Measurements from ENCODE around the gene MYO15B. TPM values are rescaled to one million over a fixed set of nuclear protein-coding genes. Genes with fewer than 3 reads are reported as not detected.

MYO15B gene
- total RNA-seq: 2.4 and 3.6 TPM in 2 replicates

DNA sequence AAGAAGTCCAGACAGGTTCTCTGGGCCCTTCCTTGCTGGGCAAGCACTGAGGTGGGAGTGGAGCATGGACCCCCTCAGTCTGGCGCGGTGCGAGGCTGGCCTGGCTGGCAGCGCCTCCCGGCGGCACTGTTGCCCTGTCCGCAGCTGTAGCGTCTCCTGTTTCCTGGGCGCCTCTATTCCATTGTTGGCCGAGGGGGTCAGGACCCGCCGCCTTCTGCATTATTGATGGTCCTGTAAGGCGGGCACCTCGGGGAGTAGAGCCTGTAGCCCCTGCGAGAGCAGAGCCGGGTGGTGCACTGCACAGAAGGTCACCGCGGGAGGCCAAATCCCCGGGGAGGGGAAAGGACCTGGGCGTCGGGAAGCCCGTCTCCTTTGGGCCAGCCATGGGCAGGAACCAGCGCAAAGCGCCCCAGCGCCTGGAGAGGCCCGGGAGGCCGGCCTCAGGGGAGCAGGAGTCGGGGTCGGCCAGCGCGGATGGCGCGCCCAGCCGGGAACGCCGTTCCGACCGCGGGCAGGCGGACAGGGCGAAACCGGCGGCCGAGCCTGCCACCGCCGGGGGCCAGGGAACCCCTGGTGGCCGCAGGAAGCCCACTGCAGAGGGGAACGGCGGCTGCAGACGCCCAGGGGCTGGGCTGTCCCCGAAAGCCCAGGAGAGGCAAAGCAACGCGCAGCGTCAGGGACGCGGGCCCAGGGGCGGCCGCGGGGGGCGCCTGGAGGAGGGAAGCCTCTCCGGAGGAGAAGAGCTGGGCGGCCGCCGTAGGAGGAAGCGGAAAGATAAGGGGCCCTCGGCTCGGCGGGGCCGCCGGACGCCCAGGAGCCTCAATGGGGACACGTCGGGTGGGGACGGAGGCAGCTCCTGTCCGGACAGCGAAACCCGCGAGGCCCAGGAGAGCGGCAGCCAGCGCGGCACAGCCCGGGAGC, at the start of gene MYO15B:
TSS of gene MYO15B (plus strand) at position 126 of the 921 bp plus-strand sequence. CDS start at position 384, 258 bp downstream.

DNA sequence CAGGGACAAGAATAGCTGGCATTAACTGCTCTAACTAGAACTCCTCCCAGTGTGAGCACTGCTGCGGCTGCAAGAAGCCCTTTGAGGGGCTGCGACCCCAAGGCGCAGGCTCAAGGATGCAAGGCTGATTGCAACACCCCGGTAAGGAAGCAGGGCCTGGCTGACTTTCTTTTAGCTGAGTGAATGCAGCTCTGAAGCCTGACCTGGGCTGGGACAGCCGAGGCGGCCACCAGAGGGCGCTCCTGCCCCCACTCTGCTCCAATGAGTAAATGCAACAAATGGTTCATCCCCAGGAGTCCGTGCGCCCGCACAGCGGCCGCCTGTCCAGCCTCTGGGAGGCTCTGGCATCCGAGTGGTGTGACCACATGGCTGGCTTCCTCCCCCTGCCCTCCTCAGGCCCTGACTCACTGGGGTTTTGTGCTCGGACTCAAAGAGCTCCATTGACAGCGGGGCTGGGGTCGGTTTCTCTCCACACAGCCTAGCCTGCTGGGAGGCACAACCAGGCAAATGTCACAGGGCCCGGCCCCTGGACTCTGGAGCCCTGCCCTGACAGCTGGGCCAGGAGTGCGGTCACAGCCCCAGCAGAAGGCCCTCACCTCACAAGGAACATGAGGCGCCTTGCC, 45.4 kb downstream of the MYO15B start, which contains the start of gene SMIM5:
TSS of gene SMIM5 (plus strand) at position 572 of the 623 bp plus-strand sequence. CDS start 6,768 bp downstream, outside the sequence.

DNA sequence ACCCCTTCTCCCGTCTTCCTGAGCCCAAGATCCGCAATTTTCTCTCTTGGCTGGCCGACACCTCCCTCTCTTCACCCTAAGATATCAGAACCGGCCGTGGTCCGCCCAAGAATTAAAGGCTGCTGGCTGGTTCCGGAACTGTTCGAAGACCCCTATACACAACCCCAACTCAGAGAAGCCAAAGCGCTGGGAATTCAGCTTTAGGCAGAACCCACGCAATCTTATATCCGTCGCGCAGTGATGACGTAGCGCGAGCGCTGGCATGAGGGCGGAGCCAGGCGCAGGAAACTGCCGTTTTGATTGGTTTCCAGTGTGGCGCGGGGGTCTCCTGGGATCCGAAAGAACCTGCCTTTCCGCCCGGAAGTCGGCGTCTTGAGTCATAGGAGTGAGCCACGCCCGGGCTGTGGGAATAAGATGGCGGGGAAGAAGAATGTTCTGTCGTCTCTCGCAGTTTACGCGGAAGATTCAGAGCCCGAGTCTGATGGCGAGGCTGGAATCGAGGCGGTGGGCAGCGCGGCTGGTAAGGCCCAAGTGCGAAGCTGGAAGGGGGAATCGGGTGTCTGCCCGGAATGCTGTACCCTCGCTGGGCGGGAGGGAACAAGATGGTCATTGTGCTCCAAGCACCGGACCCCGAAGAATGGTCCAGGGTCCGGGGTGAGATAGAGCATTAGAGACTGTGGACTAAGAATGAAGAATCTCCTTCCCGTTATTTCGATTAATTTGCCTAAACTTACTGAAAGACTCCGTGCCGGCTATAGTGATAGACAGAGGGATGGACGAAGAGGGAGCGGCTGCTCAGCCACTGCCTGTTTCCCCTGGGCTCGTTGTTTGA, 79.6 kb downstream of the MYO15B start, which contains the start of the genes RECQL5 and SAP30BP:
TSS of gene RECQL5 (minus strand) at position 196 of the 832 bp plus-strand sequence. CDS start 597 bp downstream, outside the sequence.
TSS of gene SAP30BP (plus strand) at position 380 of the 832 bp plus-strand sequence. CDS start at position 415, 35 bp downstream.

Other genes with a start within 250 kb of the MYO15B start
- gene GRB2, start 182.1 kb upstream of the MYO15B start, total RNA-seq: 95.1 and 108 TPM in 2 replicates
- 12.0 and 37.5 TPM in 2 replicates for gene TMEM94, start 131.2 kb upstream of the MYO15B start, total RNA-seq
- gene CASKIN2, start 72.3 kb upstream of the MYO15B start, total RNA-seq: 3.8 and 10.3 TPM in 2 replicates
- gene TSEN54, start 71.3 kb upstream of the MYO15B start, total RNA-seq: 16.5 and 26.7 TPM in 2 replicates
- 36.4 and 46.8 TPM in 2 replicates for gene LLGL2, start 62.1 kb upstream of the MYO15B start, total RNA-seq
- 0.34 and 0.93 TPM in 2 replicates for gene SMIM5, start 45.6 kb downstream of the MYO15B start, total RNA-seq
- 17.4 and 27.6 TPM in 2 replicates for gene RECQL5, start 79.4 kb downstream of the MYO15B start, total RNA-seq
- 52.3 and 65.1 TPM in 2 replicates for gene SAP30BP, start 79.5 kb downstream of the MYO15B start, total RNA-seq
- gene ITGB4, start 133.7 kb downstream of the MYO15B start, total RNA-seq: 488 and 974 TPM in 2 replicates
- 9.9 and 16.0 TPM in 2 replicates for gene GALK1, start 177.4 kb downstream of the MYO15B start, total RNA-seq
- 9.2 and 16.2 TPM in 2 replicates for gene UNK, start 197.0 kb downstream of the MYO15B start, total RNA-seq

Data from nasal cavity respiratory epithelium epithelial cell of viscerocranial mucosa (primary cell).